ENCODE measurements around the gene TBC1D22B. TPM values are rescaled to one million over a fixed set of nuclear protein-coding genes. Genes with fewer than 3 reads are reported as not detected.

TBC1D22B gene
- total and polyA plus RNA-seq, 9 of the 15 experiments (the other 6 are each of a cell fraction or from before 2014, with no cell fraction given): 4.8 to 24.2 (median 13.5) TPM

DNA sequence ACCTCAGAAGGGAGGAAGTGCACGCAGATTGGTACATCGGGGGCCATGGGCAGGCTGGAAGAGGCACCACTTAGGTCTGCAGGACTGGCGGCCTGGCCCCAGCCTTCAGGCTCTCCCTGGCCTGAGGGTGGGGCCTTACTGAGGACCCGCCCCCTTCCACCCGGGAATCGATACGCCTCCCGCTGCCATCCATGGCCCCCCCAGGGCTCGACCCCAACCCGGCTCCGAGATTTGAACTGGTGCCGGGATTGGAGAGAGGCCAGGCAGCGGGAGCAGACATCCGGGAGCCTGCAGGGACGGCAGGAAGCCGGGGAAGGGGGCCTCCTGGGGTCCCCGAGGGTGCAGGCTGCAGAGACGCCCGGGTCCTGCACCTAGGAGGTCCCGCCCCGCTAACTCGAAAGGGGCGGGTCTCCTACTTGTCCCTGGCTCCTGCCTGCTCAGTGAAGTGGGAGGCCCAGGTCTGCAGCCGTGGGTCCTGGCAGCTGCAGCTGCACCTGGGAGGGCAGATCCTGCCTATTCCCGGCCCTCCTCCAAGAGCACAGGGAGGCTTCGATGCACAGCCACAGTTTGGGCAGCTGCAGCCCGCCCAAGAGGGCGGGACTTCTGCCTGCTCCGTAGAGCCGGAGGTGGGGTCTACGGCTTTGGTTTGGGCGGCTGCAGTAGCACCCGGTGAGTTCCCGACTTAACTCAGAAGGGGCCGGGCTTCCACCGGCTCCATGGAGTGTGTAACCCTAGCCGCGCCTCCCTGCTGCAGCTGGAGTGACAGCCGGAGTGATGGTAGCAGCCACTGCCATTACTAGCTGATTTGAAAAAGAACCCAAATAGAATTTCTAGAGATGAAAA is 35.2 kb upstream of the TBC1D22B start (continued):
- TF ChIP-seq MXI1 (IDR thresholded peaks at IDR 0.05; ENCODE audit: low read depth, low read length) (0 out of 2 replicates have a peak, but pooled peaks have one; percentile 43), ZNF253 (CRISPR knock-in tag; conservative IDR thresholded peaks at IDR 0.05) (no peak), FOXK1 (CRISPR knock-in tag; IDR thresholded peaks at IDR 0.05; ENCODE audit: borderline replicate concordance) (no peak), CREM (IDR thresholded peaks at IDR 0.05; ENCODE audit: low read depth) (0 out of 2 replicates have a peak, but pooled peaks have one; percentile 7), TAF1 (IDR thresholded peaks at IDR 0.05; ENCODE audit: control insufficient read depth, extremely low read depth, insufficient read depth, low read length, severe bottlenecking) (no peak), ZNF436 (CRISPR knock-in tag; IDR thresholded peaks at IDR 0.05) (no peak), ZFPM2 (CRISPR knock-in tag; IDR thresholded peaks at IDR 0.05) (no peak), HDAC6 (IDR thresholded peaks at IDR 0.05; ENCODE audit: low read depth, low read length) (no peak), ZNF232 (CRISPR knock-in tag; IDR thresholded peaks at IDR 0.05) (no peak), DPF2 (IDR thresholded peaks at IDR 0.05) (no peak), ZNF197 (CRISPR knock-in tag; IDR thresholded peaks at IDR 0.05; ENCODE audit: low read depth) (no peak), C11orf30 (IDR thresholded peaks at IDR 0.05; ENCODE audit: low read depth) (no peak), ZZZ3 (IDR thresholded peaks at IDR 0.05) (no peak), PTBP1 (IDR thresholded peaks at IDR 0.05; ENCODE audit: low read depth, low read length) (no peak)
- TF ChIP-seq, protein P1, sequence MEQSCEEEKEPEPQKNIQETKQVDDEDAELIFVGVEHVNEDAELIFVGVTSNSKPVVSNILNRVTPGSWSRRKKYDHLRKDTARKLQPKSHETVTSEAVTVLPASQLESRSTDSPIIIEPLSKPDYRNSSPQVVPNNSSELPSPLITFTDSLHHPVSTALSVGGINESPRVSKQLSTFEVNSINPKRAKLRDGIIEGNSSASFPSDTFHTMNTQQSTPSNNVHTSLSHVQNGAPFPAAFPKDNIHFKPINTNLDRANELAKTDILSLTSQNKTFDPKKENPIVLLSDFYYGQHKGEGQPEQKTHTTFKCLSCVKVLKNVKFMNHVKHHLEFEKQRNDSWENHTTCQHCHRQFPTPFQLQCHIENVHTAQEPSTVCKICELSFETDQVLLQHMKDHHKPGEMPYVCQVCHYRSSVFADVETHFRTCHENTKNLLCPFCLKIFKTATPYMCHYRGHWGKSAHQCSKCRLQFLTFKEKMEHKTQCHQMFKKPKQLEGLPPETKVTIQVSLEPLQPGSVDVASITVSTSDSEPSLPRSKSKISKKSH (CRISPR knock-in tag; IDR thresholded peaks at IDR 0.05): no peak
- TF ChIP-seq, protein P2, sequence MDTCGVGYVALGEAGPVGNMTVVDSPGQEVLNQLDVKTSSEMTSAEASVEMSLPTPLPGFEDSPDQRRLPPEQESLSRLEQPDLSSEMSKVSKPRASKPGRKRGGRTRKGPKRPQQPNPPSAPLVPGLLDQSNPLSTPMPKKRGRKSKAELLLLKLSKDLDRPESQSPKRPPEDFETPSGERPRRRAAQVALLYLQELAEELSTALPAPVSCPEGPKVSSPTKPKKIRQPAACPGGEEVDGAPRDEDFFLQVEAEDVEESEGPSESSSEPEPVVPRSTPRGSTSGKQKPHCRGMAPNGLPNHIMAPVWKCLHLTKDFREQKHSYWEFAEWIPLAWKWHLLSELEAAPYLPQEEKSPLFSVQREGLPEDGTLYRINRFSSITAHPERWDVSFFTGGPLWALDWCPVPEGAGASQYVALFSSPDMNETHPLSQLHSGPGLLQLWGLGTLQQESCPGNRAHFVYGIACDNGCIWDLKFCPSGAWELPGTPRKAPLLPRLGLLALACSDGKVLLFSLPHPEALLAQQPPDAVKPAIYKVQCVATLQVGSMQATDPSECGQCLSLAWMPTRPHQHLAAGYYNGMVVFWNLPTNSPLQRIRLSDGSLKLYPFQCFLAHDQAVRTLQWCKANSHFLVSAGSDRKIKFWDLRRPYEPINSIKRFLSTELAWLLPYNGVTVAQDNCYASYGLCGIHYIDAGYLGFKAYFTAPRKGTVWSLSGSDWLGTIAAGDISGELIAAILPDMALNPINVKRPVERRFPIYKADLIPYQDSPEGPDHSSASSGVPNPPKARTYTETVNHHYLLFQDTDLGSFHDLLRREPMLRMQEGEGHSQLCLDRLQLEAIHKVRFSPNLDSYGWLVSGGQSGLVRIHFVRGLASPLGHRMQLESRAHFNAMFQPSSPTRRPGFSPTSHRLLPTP (IDR thresholded peaks at IDR 0.05; ENCODE audit: borderline replicate concordance, extremely low read depth, insufficient read length): no peak
- TF ChIP-seq, protein P3, sequence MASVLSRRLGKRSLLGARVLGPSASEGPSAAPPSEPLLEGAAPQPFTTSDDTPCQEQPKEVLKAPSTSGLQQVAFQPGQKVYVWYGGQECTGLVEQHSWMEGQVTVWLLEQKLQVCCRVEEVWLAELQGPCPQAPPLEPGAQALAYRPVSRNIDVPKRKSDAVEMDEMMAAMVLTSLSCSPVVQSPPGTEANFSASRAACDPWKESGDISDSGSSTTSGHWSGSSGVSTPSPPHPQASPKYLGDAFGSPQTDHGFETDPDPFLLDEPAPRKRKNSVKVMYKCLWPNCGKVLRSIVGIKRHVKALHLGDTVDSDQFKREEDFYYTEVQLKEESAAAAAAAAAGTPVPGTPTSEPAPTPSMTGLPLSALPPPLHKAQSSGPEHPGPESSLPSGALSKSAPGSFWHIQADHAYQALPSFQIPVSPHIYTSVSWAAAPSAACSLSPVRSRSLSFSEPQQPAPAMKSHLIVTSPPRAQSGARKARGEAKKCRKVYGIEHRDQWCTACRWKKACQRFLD (CRISPR knock-in tag; IDR thresholded peaks at IDR 0.05): no peak
- TF ChIP-seq, protein P4, sequence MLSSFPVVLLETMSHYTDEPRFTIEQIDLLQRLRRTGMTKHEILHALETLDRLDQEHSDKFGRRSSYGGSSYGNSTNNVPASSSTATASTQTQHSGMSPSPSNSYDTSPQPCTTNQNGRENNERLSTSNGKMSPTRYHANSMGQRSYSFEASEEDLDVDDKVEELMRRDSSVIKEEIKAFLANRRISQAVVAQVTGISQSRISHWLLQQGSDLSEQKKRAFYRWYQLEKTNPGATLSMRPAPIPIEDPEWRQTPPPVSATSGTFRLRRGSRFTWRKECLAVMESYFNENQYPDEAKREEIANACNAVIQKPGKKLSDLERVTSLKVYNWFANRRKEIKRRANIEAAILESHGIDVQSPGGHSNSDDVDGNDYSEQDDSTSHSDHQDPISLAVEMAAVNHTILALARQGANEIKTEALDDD (IDR thresholded peaks at IDR 0.05): peak; percentile 79
- TF ChIP-seq, protein P5, sequence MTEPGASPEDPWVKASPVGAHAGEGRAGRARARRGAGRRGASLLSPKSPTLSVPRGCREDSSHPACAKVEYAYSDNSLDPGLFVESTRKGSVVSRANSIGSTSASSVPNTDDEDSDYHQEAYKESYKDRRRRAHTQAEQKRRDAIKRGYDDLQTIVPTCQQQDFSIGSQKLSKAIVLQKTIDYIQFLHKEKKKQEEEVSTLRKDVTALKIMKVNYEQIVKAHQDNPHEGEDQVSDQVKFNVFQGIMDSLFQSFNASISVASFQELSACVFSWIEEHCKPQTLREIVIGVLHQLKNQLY (CRISPR knock-in tag; conservative IDR thresholded peaks at IDR 0.05): no peak
